Activated T-helper 17 cell treated with anti-CD3 and anti-CD28 coated beads, Interleukin-2, amount 50 U/mL, for 72 hours (primary cell): Measurements from ENCODE around the gene CAMK1D. TPM values are rescaled to one million over a fixed set of nuclear protein-coding genes. Genes with fewer than 3 reads are reported as not detected.
"Not testable (repeated sequence)": the region's sequence is repeated elsewhere in the genome, so short reads cannot be mapped to it uniquely, and the experiment has no call there.

ENCODE experiments used
- ATAC-seq: fragments of 150-1000 bp; cut with Tn5 transposase; replicated peaks from 2 replicates; pipeline ENCODE4 v1.10.0; 2021; ENCODE audit warnings: mild to moderate bottlenecking, moderate library complexity
- H3K27ac Mint-ChIP-seq: one replicate; pipeline ENCODE4 v1.8.0; 2022; ENCODE audit warnings: mixed read lengths
- H3K27me3 Mint-ChIP-seq: one replicate; pipeline ENCODE4 v1.8.0; 2022; ENCODE audit warnings: mixed read lengths
- H3K36me3 Mint-ChIP-seq: one replicate; pipeline ENCODE4 v1.8.0; 2022; ENCODE audit warnings: low read depth, mild to moderate bottlenecking, mixed read lengths
- H3K4me1 Mint-ChIP-seq: one replicate; pipeline ENCODE4 v1.8.0; 2022; ENCODE audit warnings: mixed read lengths
- H3K4me3 Mint-ChIP-seq: one replicate; pipeline ENCODE4 v1.8.0; 2022; ENCODE audit warnings: mild to moderate bottlenecking, mixed read lengths
- H3K9me3 Mint-ChIP-seq: one replicate; pipeline ENCODE4 v1.8.0; 2022; ENCODE audit warnings: mixed read lengths
- total RNA-seq, 2 donors: library from RNA; stranded (reverse); gene quantifications; one replicate each; pipeline ENCODE4 v1.2.3, GENCODE V29; 2022

The CAMK1D gene
- total RNA-seq, 2 donors from 2014 or later: 10.9 to 20.7 TPM

DNA sequence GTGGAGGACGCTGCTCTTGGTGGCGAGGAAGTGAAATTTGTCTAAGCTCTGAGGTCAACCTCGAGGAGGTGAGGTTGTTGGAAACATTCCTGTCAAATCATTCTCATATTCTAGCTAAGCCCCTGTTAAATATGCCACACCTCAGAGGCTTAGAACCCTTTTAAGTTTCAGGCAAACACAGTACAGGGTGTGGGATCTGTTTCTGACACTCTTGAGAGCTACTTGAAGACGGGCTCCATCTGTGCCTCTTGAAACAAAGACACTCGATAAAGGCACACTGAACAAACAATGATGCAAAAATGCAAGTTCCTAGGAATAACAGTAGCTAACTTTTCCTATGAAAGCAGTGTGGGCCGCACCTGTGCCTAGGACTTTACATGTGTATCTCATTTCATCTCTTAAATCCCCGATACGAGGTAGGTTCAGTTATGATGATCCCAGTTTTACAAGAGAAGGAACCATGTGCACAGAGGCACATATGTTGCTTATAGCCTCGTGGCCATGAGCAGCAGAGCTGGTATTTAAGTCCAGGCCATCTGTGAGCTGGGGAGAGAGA is 352.9 kb downstream of the CAMK1D start:
- Mint-ChIP-seq H3K9me3 (no peaks in the 10 kb centered on the region), H3K27me3 (no peaks in the 10 kb centered on the region), H3K27ac (peak overlapping the region; percentile 89), H3K4me3 (peak overlapping the region; percentile 61), H3K4me1 (peaks cover 52% of the 10 kb centered on the region), H3K36me3 (peaks cover 7% of the 10 kb centered on the region)
- ATAC-seq: no peak

GRCh38 chr10:12703126-12703525 is 353.8 kb downstream of the CAMK1D start:
- Mint-ChIP-seq H3K9me3 (no peaks in the 10 kb centered on the region), H3K27me3 (no peaks in the 10 kb centered on the region), H3K27ac (peak overlapping the region; percentile 89), H3K36me3 (peaks cover 7% of the 10 kb centered on the region), H3K4me3 (peak overlapping the region; percentile 61), H3K4me1 (peaks cover 58% of the 10 kb centered on the region)
- peak; percentile 12 for ATAC-seq

DNA sequence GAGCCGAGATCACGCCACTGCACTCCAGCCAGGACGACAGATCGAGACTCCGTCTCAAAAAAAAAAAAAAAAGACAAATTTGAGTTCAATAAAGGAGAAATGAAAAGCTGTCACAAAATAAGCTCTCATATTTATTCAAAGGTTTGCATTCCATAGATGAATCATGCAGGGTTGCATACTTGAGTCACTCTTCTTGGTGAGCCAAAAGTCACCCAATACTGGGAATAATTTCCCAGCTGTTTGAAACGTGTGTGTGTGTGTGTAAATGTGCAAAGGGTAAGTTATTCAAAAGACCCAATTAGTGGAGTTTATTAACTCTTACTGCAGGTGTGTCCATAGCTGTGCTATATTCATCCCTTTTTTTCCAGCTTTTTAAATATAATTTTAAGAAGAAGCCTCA is 354.5 kb downstream of the CAMK1D start:
- H3K27ac Mint-ChIP-seq: peak overlapping the region; percentile 89
- H3K27me3 Mint-ChIP-seq: no peaks in the 10 kb centered on the region
- H3K36me3 Mint-ChIP-seq: peaks cover 7% of the 10 kb centered on the region
- H3K4me3 Mint-ChIP-seq: peak overlapping the region; percentile 61
- H3K4me1 Mint-ChIP-seq: peaks cover 65% of the 10 kb centered on the region
- no peaks in the 10 kb centered on the region for H3K9me3 Mint-ChIP-seq
- peak; percentile 54 for ATAC-seq

DNA sequence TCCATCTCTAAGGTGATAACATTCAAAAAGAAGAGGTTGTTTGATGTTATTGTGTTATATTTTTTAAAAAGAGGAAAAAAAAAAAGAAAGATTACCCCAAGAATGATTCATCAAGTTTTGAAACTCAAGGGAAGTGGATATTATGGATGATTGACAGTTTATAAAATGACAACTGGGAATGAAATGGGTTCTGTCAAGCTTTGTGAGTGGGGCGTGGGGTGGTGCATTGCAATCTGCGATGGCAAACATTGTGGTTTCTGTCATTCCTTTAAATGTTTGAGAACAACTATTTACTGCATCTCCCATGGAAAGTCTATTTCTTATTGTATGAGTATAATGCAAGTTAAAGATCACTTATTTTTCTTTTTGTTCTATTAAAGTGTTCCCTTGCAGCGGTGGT is 355.1 kb downstream of the CAMK1D start:
- Mint-ChIP-seq H3K27me3 (no peaks in the 10 kb centered on the region), H3K27ac (peak overlapping the region; percentile 89), H3K4me3 (peak overlapping the region; percentile 61), H3K36me3 (peaks cover 1% of the 10 kb centered on the region), H3K9me3 (no peaks in the 10 kb centered on the region), H3K4me1 (peaks cover 66% of the 10 kb centered on the region)
- ATAC-seq: no peak

- Mint-ChIP-seq H3K4me3 (peak overlapping the region; percentile 61), H3K4me1 (peaks cover 64% of the 10 kb centered on the region), H3K36me3 (no peaks in the 10 kb centered on the region), H3K27me3 (no peaks in the 10 kb centered on the region), H3K9me3 (no peaks in the 10 kb centered on the region), H3K27ac (peak overlapping the region; percentile 76)
- ATAC-seq: no peak
These were observed 356.6 kb downstream of the CAMK1D start for GRCh38 chr10:12705943-12706342.

DNA sequence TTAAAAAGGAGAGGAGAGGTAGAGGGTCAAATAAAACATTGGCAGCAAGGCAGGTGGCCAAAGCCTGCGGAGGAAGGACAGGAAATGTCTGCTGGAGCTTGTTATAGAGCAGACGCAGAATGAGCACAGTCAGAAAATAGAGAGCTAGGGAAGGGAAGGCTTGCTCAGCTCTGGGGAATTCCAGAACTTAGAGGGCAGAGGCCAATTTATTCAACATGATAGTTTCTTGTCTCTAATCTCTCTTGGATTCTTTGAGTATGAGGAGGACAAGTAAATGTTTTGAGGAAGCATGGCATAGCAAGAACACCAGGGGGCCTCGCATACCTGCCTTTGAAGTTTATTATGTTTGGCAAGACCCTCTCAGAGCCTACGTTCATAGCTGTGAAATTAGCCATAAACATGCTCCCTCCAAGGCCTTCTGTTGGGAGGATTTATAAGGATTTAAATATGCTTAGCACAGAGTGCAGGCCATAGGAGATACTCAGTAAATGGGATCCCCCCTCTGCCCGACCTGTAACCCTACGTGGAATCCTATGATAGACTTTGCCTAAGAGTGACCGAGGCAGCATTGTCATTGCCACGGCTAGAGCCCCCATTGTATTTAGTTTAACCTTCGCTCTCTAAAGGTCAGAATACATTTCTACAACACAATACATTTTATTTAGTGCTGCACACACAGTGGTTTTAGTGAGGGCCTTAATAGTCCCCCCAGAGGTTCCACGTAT is 358.3 kb downstream of the CAMK1D start:
- ATAC-seq: peak; percentile 59
- peak overlapping the region; percentile 76 for H3K27ac Mint-ChIP-seq
- peak overlapping the region; percentile 61 for H3K4me3 Mint-ChIP-seq
- H3K36me3 Mint-ChIP-seq: no peaks in the 10 kb centered on the region
- no peaks in the 10 kb centered on the region for H3K9me3 Mint-ChIP-seq
- H3K4me1 Mint-ChIP-seq: peaks cover 67% of the 10 kb centered on the region
- H3K27me3 Mint-ChIP-seq: no peaks in the 10 kb centered on the region

GRCh38 chr10:12709000-12709401 is 359.7 kb downstream of the CAMK1D start:
- Mint-ChIP-seq H3K4me1 (peaks cover 59% of the 10 kb centered on the region), H3K4me3 (peak overlapping the region; percentile 61), H3K9me3 (no peaks in the 10 kb centered on the region), H3K27me3 (no peaks in the 10 kb centered on the region), H3K27ac (peak overlapping the region; percentile 76), H3K36me3 (no peaks in the 10 kb centered on the region)
- no peak for ATAC-seq

GRCh38 chr10:12709521-12709963 is 360.2 kb downstream of the CAMK1D start:
- Mint-ChIP-seq H3K36me3 (no peaks in the 10 kb centered on the region), H3K27me3 (no peaks in the 10 kb centered on the region), H3K4me3 (peak overlapping the region; percentile 61), H3K4me1 (peaks cover 54% of the 10 kb centered on the region), H3K9me3 (no peaks in the 10 kb centered on the region), H3K27ac (peak overlapping the region; percentile 76)
- ATAC-seq: peak; percentile 9

DNA sequence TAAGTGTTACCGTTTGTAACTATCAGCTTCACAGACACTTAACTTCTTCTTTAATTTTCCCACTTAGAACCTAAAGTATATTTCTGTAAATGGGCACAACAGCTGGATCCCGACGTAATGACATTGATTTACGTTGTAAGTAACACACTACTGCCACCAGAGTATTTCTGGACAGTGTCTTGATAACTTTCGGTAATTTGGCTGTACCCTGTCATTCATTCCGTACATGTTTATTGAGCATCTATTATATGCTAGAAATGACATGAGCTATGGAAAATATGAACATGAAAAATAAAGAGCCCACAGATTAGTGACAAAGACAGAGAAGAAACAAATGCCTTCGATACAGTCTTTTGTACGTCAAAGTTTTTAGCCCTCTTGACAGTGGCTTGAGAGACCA is 360.8 kb downstream of the CAMK1D start:
- H3K4me1 Mint-ChIP-seq: peaks cover 51% of the 10 kb centered on the region
- peak overlapping the region; percentile 61 for H3K4me3 Mint-ChIP-seq
- no peaks in the 10 kb centered on the region for H3K36me3 Mint-ChIP-seq
- no peaks in the 10 kb centered on the region for H3K9me3 Mint-ChIP-seq
- H3K27ac Mint-ChIP-seq: peak overlapping the region; percentile 76
- no peak for ATAC-seq
- no peaks in the 10 kb centered on the region for H3K27me3 Mint-ChIP-seq

GRCh38 chr10:12710594-12711349 is 361.4 kb downstream of the CAMK1D start:
- Mint-ChIP-seq H3K4me1 (peaks cover 49% of the 10 kb centered on the region), H3K27ac (peak overlapping the region; percentile 76), H3K9me3 (no peaks in the 10 kb centered on the region), H3K4me3 (peak overlapping the region; percentile 61), H3K27me3 (no peaks in the 10 kb centered on the region), H3K36me3 (no peaks in the 10 kb centered on the region)
- ATAC-seq: peak; percentile 78

DNA sequence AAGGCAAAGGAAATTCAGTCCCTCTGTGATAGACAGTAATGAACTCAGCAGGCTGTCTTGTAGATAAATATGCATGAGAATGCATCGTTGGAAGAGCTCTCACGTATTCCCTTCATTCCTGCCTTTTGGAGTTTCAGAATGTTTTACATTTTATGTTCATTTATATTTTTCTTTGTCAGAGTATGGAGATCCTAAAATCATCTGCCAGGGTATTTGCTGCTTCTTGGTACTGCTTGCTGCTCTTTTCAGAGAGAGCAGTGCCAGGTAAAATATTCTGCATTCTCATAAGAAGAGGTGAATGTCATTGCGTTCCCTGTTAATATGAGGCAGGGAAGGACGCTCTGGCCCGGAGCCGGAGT is 362.0 kb downstream of the CAMK1D start:
- H3K27ac Mint-ChIP-seq: peak overlapping the region; percentile 76
- H3K4me1 Mint-ChIP-seq: peaks cover 47% of the 10 kb centered on the region
- peak overlapping the region; percentile 61 for H3K4me3 Mint-ChIP-seq

DNA sequence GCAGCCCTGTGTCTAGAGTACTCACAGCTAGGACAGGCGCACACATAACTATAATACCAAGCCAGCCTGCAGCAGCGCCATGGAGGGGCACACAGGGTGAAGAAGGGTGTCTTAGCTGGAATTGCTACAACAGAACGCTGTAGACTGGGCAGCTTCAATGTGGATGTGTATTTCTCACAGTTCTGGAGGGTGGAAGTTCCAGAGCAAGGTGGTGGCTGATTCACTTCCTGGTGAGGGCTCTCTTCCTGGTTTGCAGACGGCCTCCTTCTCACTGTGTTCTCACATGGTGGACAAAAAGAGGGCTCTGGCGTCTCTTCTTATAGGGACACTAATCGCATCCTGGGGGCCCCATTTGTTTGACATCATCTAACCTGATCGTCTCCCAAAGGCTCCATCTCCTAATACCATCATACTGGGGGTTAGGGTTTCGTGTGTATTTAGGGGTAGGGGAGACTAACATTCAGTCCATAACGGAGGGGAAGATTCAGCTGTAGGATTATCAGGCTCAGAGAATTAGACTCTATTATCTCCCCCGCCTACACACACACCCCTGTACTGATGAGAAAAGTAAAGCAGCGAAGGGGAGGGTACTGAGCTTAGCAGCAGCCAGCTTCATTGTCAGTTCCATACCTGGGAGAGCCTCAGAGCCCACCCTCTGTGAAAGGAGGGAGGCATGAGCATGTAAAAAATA is 363.1 kb downstream of the CAMK1D start:
- no peaks in the 10 kb centered on the region for H3K9me3 Mint-ChIP-seq
- no peaks in the 10 kb centered on the region for H3K27me3 Mint-ChIP-seq
- peak overlapping the region; percentile 61 for H3K4me3 Mint-ChIP-seq
- peak overlapping the region; percentile 75 for H3K27ac Mint-ChIP-seq
- H3K36me3 Mint-ChIP-seq: no peaks in the 10 kb centered on the region
- ATAC-seq: peak; percentile 17
- peaks cover 37% of the 10 kb centered on the region for H3K4me1 Mint-ChIP-seq

More for the DNA sequence above, 362.0 kb downstream of the CAMK1D start:
- Mint-ChIP-seq H3K36me3 (no peaks in the 10 kb centered on the region), H3K27me3 (no peaks in the 10 kb centered on the region), H3K9me3 (no peaks in the 10 kb centered on the region)
- no peak for ATAC-seq

GRCh38 chr10:12712984-12713316 is 363.6 kb downstream of the CAMK1D start:
- not testable (repeated sequence) for H3K36me3 Mint-ChIP-seq, H3K4me3 Mint-ChIP-seq, H3K27me3 Mint-ChIP-seq, ATAC-seq, H3K9me3 Mint-ChIP-seq
- H3K4me1 Mint-ChIP-seq: peaks cover 34% of the 10 kb centered on the region
- peak overlapping the region; percentile 75 for H3K27ac Mint-ChIP-seq

DNA sequence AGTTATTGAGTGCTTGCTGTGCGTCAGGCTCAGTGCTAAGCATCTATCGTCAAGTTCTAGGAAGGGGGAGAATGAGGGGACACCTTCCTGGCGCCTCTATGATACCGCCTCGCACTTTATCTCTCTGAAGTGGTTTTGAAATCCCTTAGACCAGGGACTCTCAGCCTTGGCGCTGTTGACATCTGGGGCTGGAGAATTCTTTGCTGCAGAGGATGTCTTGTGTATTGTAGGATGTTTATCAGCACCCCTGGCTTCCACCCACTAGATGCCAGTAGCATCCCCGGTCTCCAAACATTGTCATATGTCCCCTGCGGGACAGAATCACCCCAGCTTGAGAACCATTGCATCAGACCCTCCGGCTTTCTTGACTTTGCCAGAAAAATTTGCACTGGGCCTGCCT is 366.7 kb downstream of the CAMK1D start:
- Mint-ChIP-seq H3K9me3 (no peaks in the 10 kb centered on the region), H3K36me3 (no peaks in the 10 kb centered on the region), H3K27ac (no peak overlapping the region), H3K27me3 (no peaks in the 10 kb centered on the region), H3K4me1 (peaks cover 21% of the 10 kb centered on the region), H3K4me3 (no peak overlapping the region)
- ATAC-seq: no peak
